Measurements from ENCODE around the gene ATL3.

Gene ATL3

GRCh38 chr11:63680834-63681320 lies 9.7 kb upstream of the ATL3 start:
- Histone ChIP-seq H3K4me2 (ENCODE audit: low read length) (peak overlapping the region; percentile 99), H3K9ac (ENCODE audit: low read length) (peak overlapping the region; percentile 62), H3K4me3 (ENCODE audit: low read length) (peak overlapping the region; percentile 86), H2AFZ (ENCODE audit: low read depth, low read length) (peak overlapping the region; percentile 100), H3K79me2 (ENCODE audit: low read length) (peaks cover 20% of the 10 kb centered on the region), H3K27ac (ENCODE audit: low read length) (no peak overlapping the region), H4K20me1 (ENCODE audit: insufficient read depth, low read length) (no peaks in the 10 kb centered on the region; the same call in 1 of the 2 replicates), H3K4me1 (ENCODE audit: low read length) (peaks cover 18% of the 10 kb centered on the region), H3K27me3 (ENCODE audit: low read depth, low read length) (peaks cover 8% of the 10 kb centered on the region; the same call in 1 of the 2 replicates), H3K9me3 (ENCODE audit: insufficient read depth, low read length) (no peaks in the 10 kb centered on the region), H3K36me3 (replicated peaks; ENCODE audit: low read depth, low read length) (no peaks in the 10 kb centered on the region)
- TF ChIP-seq EZH2phosphoT487 (IDR thresholded peaks at IDR 0.05; ENCODE audit: low read depth) (no peak), CTCF (IDR thresholded peaks at IDR 0.05; ENCODE audit: low read depth, low read length) (no peak)

- no peaks in the 10 kb centered on the region for H3K4me1 ChIP-seq (ENCODE audit: low read length)
- no peak overlapping the region for H2AFZ ChIP-seq (ENCODE audit: low read depth, low read length)
- H3K27me3 ChIP-seq (ENCODE audit: low read depth, low read length): peaks cover 9% of the 10 kb centered on the region; the same call in 1 of the 2 replicates
- H3K9me3 ChIP-seq (ENCODE audit: insufficient read depth, low read length): no peaks in the 10 kb centered on the region
- H3K79me2 ChIP-seq (ENCODE audit: low read length): peaks cover 5% of the 10 kb centered on the region; the same call in 1 of the 2 replicates
- no peaks in the 10 kb centered on the region for H4K20me1 ChIP-seq (ENCODE audit: insufficient read depth, low read length)
- H3K9ac ChIP-seq (ENCODE audit: low read length): no peak overlapping the region
- H3K27ac ChIP-seq (ENCODE audit: low read length): no peak overlapping the region
- H3K36me3 ChIP-seq (replicated peaks; ENCODE audit: low read depth, low read length): no peaks in the 10 kb centered on the region
- H3K4me3 ChIP-seq (ENCODE audit: low read length): no peak overlapping the region
- TF ChIP-seq CTCF (IDR thresholded peaks at IDR 0.05; ENCODE audit: low read depth, low read length) (no peak), EZH2phosphoT487 (IDR thresholded peaks at IDR 0.05; ENCODE audit: low read depth) (no peak)
- H3K4me2 ChIP-seq (ENCODE audit: low read length): no peak overlapping the region
Measured at GRCh38 chr11:63673579-63673978, 2.4 kb upstream of the ATL3 start.

GRCh38 chr11:63672936-63673539 lies 1.9 kb upstream of the ATL3 start:
- H2AFZ ChIP-seq (ENCODE audit: low read depth, low read length): no peak overlapping the region
- peaks cover 5% of the 10 kb centered on the region; the same call in 1 of the 2 replicates for H3K79me2 ChIP-seq (ENCODE audit: low read length)
- H3K4me3 ChIP-seq (ENCODE audit: low read length): no peak overlapping the region
- H3K9ac ChIP-seq (ENCODE audit: low read length): no peak overlapping the region
- H3K27me3 ChIP-seq (ENCODE audit: low read depth, low read length): peaks cover 9% of the 10 kb centered on the region; the same call in 1 of the 2 replicates
- no peaks in the 10 kb centered on the region for H3K36me3 ChIP-seq (replicated peaks; ENCODE audit: low read depth, low read length)
- H3K27ac ChIP-seq (ENCODE audit: low read length): no peak overlapping the region
- H3K4me2 ChIP-seq (ENCODE audit: low read length): no peak overlapping the region
- no peaks in the 10 kb centered on the region for H4K20me1 ChIP-seq (ENCODE audit: insufficient read depth, low read length)
- H3K4me1 ChIP-seq (ENCODE audit: low read length): no peaks in the 10 kb centered on the region
- no peak for TF ChIP-seq EZH2phosphoT487 (IDR thresholded peaks at IDR 0.05; ENCODE audit: low read depth)
- no peak for TF ChIP-seq CTCF (IDR thresholded peaks at IDR 0.05; ENCODE audit: low read depth, low read length)
- H3K9me3 ChIP-seq (ENCODE audit: insufficient read depth, low read length): no peaks in the 10 kb centered on the region

GRCh38 chr11:63672156-63672463 lies 934 bp upstream of the ATL3 start:
- Histone ChIP-seq H3K27ac (ENCODE audit: low read length) (no peak overlapping the region), H2AFZ (ENCODE audit: low read depth, low read length) (no peak overlapping the region), H3K4me2 (ENCODE audit: low read length) (0 out of 2 replicates have a peak overlapping the region, but pooled peaks have one; percentile 21)

More at GRCh38 chr11:63672156-63672463, 934 bp upstream of the ATL3 start:
- Histone ChIP-seq H3K4me3 (ENCODE audit: low read length) (no peak overlapping the region), H3K36me3 (replicated peaks; ENCODE audit: low read depth, low read length) (no peaks in the 10 kb centered on the region), H3K27me3 (ENCODE audit: low read depth, low read length) (peaks cover 6% of the 10 kb centered on the region; the same call in 1 of the 2 replicates), H3K4me1 (ENCODE audit: low read length) (no peaks in the 10 kb centered on the region), H3K9ac (ENCODE audit: low read length) (no peak overlapping the region), H3K9me3 (ENCODE audit: insufficient read depth, low read length) (no peaks in the 10 kb centered on the region), H4K20me1 (ENCODE audit: insufficient read depth, low read length) (no peaks in the 10 kb centered on the region), H3K79me2 (ENCODE audit: low read length) (peaks cover 5% of the 10 kb centered on the region; the same call in 1 of the 2 replicates)
- TF ChIP-seq CTCF (IDR thresholded peaks at IDR 0.05; ENCODE audit: low read depth, low read length): no peak
- no peak for TF ChIP-seq EZH2phosphoT487 (IDR thresholded peaks at IDR 0.05; ENCODE audit: low read depth)

Data from OCI-LY3 (cell line).